Ureter (tissue), 1 donor: ENCODE results near the gene NDRG4. TPM values are rescaled to one million over a fixed set of nuclear protein-coding genes. Genes with fewer than 3 reads are reported as not detected.

Source experiments
- DNase-seq: peaks from one replicate; pipeline ENCODE4 v3.0.0-alpha.2; 2020; ENCODE audit warnings: low spot score
- total RNA-seq: library from RNA; stranded (reverse); gene quantifications from one replicate; pipeline ENCODE4 v1.2.4, GENCODE V29; 2023
- donor health status: DM: yes; HTN: yes; CAD: no.

The NDRG4 gene
- total RNA-seq, 1 donor from 2014 or later: 4.6 TPM

DNA sequence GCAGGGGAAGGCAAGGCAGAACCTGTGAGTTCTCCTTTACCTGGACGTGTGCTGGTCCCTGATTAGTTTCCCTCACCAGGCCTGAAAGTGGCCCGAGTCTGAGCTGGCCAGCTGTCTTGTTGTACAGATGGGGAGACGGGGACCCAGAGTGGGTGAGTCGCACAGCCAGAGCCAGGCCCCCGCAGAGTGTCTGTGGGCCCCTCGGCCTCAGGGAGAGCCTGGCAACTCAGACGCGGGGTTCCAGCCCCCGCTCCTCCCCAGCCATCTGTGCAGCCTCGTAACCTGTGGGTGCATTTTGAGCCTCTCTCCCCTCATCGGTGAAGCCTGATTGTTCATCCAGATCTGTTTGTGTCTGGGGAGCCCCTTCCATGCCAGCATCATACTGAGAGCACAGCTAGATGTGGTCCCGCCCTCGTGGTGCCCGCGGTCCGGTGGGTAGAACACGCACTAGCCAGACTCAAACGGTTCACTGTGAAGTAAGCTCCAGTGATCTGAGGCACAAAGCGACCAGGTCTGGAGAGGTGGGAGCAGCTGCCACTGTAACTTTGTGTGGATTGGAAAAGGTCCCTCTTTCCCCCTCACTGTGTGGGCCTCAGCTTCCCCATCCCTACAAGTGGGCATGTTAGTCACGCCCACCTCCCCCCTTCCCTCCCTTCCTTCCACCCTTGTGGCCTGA is 6.0 kb upstream of the NDRG4 start:
- DNase-seq: no peak

- DNase-seq: peak; percentile 82
Measured at GRCh38 chr16:58494981-58495520, 4.9 kb upstream of the NDRG4 start.

DNA sequence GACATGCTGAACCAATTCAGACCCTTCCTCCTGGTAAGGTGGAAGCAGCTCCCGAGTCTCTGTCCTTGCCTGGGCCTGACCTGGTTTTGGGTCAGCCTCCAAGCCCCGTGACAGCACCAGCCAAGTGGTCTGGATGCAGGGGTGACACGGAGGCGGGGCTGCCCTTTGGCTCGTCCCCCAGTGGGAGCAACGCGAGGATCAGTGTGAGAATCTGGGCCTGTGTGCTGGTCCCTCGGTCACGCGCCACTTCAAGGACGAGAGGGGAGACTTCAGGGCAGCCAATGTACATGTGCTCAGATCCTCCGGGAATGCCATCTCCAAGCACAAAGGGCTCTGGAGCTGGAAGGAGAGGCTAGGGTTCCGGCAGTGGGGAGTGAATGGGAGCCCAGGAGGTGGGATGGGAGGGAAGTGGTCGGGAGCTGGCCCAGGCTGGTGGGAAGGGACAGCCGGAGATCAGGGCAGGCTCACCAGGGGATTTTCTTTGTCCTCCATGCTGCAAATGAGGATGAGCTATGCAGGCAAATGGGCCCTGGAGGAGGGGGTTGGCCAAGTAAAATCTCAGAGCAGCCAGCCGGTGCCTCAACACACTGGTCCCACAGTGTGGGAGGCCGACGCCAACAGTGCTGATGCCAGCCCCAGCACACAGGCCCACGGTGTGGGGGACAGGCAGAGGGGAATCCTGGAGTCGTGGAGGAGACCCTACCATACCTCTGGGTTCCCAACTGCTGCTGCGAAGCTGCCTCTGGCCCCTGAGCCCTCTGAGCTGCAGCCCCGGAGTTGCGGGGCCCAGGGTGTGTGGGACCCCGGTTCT is 4.2 kb upstream of the NDRG4 start:
- no peak for DNase-seq

DNA sequence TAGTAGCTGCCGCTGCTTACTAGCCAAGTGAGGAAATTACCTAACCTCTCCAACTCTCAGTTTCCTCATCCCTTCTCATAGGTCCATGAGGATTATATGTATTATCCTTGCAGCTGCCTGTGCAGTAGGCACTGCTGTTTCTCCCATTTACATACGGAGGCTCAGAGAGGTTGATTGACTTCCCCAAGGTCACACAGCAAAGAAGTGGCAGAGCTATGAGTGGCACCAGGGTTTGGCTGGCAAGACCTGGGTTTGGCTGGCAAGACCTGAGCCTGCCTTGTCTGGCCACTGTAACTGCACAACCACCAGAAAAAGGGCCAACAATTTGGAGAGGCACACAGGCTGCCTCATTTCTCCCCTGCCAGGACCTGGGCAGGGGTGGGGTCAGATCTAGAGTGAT is 2.5 kb upstream of the NDRG4 start:
- no peak for DNase-seq

- no peak for DNase-seq
Measured at GRCh38 chr16:58497935-58498334, 2.0 kb upstream of the NDRG4 start.

- no peak for DNase-seq
Measured at GRCh38 chr16:58498341-58499091, 1.4 kb upstream of the NDRG4 start.

DNA sequence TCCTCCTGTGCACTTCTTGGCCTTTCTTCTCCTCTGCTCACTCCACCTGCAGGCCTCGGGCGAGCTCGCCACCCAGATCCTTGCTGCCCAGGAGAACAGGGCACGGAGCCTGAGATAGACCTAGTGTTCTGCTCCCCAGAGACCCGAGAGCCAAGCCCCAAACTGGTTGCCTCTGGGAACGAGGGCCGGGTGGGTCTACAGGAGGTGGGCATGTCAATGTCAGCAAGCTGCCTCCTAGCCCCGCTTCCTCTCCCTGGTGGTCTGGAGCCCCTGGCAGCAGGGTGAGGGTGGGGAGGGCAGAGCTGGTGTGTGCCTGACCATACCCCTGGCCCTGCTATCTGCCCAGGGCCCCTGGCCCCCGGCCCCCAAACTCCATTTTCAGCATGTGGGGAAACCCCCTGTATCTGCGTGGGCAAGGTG is 841 bp upstream of the NDRG4 start:
- DNase-seq: no peak

DNA sequence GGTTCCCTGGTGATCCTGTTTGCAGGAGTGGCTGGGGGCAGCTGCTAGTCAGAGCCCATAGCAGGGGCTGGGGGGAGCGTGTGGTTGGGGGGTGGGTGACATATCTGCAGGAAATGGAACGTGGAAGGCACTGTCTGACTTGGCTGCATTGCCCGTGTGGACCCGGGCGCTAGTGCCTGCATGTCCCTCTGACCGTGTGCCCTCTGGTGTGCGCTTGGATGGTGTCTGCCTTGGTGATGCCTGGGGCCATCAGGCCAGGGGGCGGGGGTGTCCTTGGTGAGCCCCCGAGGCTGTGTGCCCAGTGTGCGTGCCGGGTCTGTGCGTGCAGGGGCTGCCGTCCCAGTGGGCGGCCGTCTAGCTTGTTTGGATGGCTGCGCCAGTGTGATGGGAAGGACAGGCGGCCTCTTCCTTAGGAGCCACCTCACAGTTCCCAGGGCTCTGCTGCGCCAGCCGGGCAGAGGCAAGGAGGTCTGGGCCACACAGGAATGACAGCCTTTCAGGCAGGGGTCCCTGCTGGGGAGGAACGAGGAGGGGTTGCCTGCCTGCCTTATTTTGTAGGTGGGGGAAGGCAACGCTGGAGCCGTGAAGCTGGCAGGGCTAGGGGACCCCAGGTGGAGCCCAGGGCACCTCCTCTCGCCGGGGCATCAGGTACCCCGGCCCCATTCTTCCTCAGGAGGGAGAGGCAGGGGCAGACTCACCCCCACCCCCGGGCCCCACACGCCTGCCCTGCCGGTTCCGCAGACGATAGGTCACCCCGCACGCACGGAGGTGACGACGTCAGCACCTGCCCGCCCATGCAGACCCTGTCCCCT is 693 bp downstream of the NDRG4 start:
- no peak for DNase-seq

- DNase-seq: no peak
Measured at GRCh38 chr16:58501242-58502131, 1.5 kb downstream of the NDRG4 start.

DNA sequence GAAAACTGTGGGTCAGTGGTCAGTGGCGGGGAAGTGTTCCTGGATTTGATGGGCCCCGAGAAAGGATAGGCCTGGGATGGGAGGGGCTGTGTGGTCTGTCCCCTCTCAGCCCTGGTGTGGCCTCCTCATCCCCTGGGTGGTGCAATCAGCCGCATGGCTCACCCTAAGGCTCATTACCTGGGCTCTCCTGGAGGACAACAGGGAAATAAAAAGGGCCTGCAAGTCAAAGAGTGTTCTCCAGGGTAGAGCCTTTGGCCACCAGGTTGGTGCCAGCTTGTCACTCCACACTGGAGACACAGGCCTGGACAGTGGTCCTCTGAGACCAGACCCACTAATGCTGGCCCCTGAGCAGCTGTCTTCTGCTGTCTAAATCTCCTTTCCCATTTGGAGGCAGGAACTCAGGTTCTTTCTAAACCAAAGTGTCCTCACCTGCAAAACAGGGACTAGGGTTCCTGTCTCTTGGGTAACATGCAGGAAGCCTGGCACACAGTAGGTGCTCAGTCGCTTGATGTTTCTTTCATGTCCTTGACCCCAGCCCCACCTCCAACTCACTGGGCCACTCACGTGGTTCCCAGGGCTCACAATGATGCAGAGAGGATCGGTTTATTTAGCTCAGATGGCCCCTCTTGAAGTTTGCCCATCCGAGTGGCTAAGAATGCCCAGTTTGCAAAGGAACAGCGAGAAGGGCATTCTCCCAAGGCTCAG is 2.4 kb downstream of the NDRG4 start:
- no peak for DNase-seq

DNA sequence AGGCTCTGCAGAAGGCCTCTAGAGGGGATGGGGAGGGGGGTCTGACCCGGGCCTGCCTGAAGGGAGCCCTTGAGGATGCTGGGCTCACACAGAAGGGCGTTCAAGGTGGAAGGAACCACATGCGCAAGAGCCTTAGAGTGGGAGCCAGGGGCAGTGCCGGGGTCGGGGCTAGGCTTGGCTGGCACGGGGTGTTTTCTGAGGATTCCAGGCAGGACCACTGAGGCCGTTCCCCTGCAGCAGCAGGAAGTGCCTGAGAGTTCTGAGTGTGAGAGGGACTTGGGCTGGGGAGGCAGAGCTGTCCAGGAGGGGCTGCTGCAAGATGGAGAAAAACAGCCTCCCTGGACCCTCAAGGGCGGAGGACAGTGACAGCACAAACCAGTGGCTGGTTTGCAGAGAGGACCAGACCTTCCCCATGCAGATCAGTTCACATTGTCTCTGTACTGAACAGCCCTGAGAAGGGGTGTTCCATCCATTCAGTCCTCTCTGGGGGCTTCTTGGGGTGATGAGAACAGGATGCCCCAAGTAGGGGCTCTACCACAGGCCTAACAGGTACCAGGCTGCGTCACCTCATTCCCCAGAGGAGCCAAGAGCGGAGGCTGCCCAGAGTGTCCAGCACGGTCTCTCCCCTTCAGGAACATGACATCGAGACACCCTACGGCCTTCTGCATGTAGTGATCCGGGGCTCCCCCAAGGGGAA is 3.4 kb downstream of the NDRG4 start:
- DNase-seq: peak; percentile 34

DNA sequence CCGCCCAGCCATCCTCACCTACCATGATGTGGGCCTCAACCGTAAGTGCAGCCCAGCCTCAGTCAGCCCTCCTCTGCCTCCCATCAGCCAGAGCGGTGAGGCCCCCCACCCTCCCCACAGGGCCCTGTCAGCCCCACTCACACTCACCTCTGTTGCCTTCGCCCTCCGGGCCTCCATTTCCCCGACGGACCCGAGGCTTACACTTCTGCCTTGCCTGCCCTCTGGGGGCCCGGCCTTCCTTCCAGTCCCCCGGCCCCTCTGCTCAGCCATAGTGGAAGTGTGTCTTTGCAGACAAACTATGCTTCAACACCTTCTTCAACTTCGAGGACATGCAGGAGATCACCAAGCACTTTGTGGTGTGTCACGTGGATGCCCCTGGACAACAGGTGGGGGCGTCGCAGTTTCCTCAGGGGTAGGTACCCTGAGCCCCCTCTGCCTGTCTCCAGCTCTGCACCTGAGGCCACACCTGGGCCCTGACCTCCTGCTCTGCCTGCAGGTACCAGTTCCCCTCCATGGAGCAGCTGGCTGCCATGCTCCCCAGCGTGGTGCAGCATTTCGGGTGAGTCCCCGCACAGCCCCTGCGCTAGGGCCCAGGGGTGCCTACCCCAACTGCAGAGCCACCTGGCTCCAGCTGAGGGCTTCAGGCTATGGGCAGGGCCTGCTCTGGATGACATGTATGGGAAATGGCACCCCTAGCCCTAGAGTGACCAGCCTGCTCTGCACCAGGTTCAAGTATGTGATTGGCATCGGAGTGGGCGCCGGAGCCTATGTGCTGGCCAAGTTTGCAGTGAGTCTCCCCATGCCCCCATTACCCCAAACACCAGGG is 4.1 kb downstream of the NDRG4 start:
- DNase-seq: peak; percentile 39

- no peak for DNase-seq
Measured at GRCh38 chr16:58506241-58507194, 6.6 kb downstream of the NDRG4 start.

DNA sequence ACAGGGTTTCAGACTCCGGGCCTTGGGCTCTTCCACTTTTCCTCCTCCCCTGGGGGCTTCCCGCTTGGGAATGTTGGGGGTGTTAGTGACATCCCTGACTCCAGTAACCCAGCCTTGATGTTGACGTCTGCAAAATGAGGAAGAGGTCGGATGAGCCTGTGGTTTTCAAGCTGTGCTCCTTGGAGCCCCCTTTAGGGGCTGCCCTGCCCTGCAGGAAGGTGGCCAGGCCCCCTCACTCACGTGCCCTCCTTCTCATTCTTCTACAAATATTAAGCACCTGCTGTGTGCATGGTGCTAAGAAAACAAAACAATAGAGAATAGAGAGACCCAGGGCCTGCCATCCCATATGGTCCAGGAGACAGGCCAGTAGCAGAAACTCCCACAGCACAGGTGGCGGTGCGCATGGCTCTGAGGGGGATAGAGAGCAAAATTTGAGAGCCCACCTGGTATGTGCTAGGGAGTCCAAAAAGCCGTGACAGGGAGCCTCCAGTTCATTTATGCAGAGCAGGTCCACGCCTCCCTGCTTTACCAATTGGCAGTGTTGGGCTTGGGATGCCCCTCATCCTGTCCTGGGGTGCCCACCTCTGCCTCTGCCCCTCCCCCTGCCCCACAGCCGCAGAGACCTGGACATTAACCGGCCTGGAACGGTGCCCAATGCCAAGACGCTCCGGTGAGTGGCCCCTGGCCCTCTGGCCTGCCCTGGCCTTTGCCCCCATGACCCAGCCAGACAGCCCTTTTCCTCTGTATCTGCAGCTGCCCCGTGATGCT is 7.4 kb downstream of the NDRG4 start:
- no peak for DNase-seq

GRCh38 chr16:58507963-58508670 is 8.2 kb downstream of the NDRG4 start:
- DNase-seq: no peak
